Measurements from ENCODE around the gene ORC4.

The ORC4 gene

DNA sequence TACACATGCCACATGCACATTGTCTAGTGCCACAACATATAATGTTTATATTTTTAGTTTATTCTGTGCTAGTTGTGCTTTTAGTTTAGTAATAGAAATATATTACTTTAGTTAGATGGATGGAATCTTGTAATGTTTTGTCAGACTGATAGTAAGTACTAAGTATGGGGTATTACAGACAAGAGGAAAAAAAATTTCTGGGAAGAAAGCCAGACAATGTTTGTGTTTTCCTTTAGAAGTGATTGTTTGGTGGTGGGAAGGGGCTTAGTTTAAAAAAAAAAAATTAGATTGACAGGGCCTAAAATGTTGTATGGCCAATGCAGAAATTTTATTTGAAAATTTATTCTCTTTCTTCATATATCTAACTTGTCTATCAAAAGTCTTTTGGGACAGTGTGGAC is 137.9 kb downstream of the ORC4 start:
- Mint-ChIP-seq H3K4me1 (ENCODE audit: low read depth) (peaks cover 33% of the 10 kb centered on the region), H3K27ac (no peak overlapping the region), H3K27me3 (no peaks in the 10 kb centered on the region), H3K4me3 (no peak overlapping the region), H3K9me3 (no peaks in the 10 kb centered on the region), H3K36me3 (ENCODE audit: low read depth) (no peaks in the 10 kb centered on the region)
- no peak for DNase-seq
